ENCODE results near the gene RBP3. TPM values are rescaled to one million over a fixed set of nuclear protein-coding genes. Genes with fewer than 3 reads are reported as not detected.

The RBP3 gene
- polyA plus RNA-seq, 1 donor from 2014 or later, result not detected

DNA sequence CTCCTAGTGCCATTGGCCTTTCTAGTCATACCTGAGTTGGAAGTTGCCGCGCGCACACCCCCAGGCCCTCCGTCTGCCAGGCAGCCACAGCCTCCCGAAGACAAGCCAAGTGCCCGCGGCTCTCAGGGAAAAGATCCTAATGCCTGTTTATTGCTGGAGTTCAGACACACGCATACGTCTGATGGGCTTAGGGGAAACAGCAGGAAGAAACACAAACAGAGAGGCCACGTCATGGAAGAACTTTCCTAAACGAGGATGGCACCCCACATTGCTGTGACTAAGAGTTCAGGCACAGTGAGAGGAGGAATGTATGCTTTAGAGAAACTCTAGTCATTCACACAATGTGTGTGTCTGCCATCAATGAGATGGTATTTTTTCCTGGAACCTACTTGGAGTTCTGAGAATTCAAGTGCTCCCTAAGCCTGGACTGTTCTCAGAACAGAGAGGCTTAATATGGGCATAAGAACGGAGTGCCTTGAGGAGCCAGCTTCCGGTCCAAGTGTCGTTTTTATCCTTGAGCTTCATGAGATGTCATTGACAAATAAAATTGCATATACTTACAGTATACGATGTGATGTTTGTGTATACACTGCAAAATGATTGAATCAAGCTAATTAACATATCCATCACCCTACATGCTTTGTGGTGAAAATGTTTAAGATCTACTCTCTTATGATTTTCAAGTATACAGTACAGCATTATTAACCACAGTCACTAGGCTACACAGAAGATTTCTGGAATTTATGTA lies 11.6 kb upstream of the RBP3 start:
- Histone ChIP-seq H3K9me3 (ENCODE audit: low read length) (no peaks in the 10 kb centered on the region), H3K9me2 (ENCODE audit: insufficient read depth, low read length) (no peaks in the 10 kb centered on the region), H3K27me3 (ENCODE audit: insufficient read depth, low read depth, low read length) (no peaks in the 10 kb centered on the region), H3K9ac (ENCODE audit: low read length) (no peak overlapping the region), H3K79me2 (replicated peaks; ENCODE audit: insufficient read depth, low read length) (no peaks in the 10 kb centered on the region), H4K20me1 (ENCODE audit: insufficient read depth) (no peaks in the 10 kb centered on the region), H3K36me3 (ENCODE audit: insufficient read depth, low read length) (no peaks in the 10 kb centered on the region), H3K4me2 (ENCODE audit: low read length) (no peak overlapping the region), H3K4me3 (ENCODE audit: low read length) (no peak overlapping the region), H2AFZ (ENCODE audit: low read depth, low read length) (no peak overlapping the region), H3F3A (ENCODE audit: insufficient read depth, low read length, poor library complexity, severe bottlenecking) (no peaks in the 10 kb centered on the region), H3K27ac (ENCODE audit: low read length) (no peak overlapping the region)
- TF ChIP-seq CTCF (IDR thresholded peaks at IDR 0.05; ENCODE audit: poor library complexity, severe bottlenecking), result no peak
- no peak for TF ChIP-seq TAF1 (IDR thresholded peaks at IDR 0.05; ENCODE audit: low read depth)

DNA sequence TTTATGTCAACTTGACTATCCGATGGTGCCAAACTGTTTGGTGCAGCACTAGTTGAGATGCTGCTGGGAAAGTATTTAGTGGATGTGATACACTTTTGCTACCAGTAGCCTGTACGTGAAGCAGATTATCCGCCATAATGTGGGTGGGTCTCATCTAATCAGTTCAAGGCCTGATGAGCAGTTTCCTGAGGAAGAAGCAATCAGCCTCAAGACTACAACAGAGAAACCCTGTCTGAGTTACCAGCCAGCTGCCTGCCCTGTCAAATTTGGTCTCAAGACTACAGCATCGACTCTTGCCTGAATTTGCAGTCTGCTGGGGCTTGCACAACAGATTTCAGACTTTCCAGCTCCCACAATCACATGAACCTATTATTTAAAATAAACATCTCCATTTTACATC lies 10.9 kb upstream of the RBP3 start:
- no peak overlapping the region for H2AFZ ChIP-seq (ENCODE audit: low read depth, low read length)
- no peak overlapping the region for H3K9ac ChIP-seq (ENCODE audit: low read length)
- no peaks in the 10 kb centered on the region for H3K9me2 ChIP-seq (ENCODE audit: insufficient read depth, low read length)
- H3K4me3 ChIP-seq (ENCODE audit: low read length), result no peak overlapping the region
- no peaks in the 10 kb centered on the region for H3K9me3 ChIP-seq (ENCODE audit: low read length)
- H3K36me3 ChIP-seq (ENCODE audit: insufficient read depth, low read length), result no peaks in the 10 kb centered on the region
- no peak overlapping the region for H3K27ac ChIP-seq (ENCODE audit: low read length)
- no peak for TF ChIP-seq TAF1 (IDR thresholded peaks at IDR 0.05; ENCODE audit: low read depth)
- no peak for TF ChIP-seq SMC3 (conservative IDR thresholded peaks at IDR 0.05; ENCODE audit: poor library complexity)
- TF ChIP-seq, protein P1, sequence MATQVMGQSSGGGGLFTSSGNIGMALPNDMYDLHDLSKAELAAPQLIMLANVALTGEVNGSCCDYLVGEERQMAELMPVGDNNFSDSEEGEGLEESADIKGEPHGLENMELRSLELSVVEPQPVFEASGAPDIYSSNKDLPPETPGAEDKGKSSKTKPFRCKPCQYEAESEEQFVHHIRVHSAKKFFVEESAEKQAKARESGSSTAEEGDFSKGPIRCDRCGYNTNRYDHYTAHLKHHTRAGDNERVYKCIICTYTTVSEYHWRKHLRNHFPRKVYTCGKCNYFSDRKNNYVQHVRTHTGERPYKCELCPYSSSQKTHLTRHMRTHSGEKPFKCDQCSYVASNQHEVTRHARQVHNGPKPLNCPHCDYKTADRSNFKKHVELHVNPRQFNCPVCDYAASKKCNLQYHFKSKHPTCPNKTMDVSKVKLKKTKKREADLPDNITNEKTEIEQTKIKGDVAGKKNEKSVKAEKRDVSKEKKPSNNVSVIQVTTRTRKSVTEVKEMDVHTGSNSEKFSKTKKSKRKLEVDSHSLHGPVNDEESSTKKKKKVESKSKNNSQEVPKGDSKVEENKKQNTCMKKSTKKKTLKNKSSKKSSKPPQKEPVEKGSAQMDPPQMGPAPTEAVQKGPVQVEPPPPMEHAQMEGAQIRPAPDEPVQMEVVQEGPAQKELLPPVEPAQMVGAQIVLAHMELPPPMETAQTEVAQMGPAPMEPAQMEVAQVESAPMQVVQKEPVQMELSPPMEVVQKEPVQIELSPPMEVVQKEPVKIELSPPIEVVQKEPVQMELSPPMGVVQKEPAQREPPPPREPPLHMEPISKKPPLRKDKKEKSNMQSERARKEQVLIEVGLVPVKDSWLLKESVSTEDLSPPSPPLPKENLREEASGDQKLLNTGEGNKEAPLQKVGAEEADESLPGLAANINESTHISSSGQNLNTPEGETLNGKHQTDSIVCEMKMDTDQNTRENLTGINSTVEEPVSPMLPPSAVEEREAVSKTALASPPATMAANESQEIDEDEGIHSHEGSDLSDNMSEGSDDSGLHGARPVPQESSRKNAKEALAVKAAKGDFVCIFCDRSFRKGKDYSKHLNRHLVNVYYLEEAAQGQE (IDR thresholded peaks at IDR 0.05; ENCODE audit: borderline replicate concordance), result no peak
- TF ChIP-seq MXI1 (conservative IDR thresholded peaks at IDR 0.05; ENCODE audit: poor library complexity, severe bottlenecking), result no peak
- no peak for TF ChIP-seq RAD21 (conservative IDR thresholded peaks at IDR 0.05)
- no peak for TF ChIP-seq CTCF (IDR thresholded peaks at IDR 0.05; ENCODE audit: poor library complexity, severe bottlenecking)
- TF ChIP-seq POLR2AphosphoS5 (IDR thresholded peaks at IDR 0.05), result no peak
- no peak for TF ChIP-seq EP300 (conservative IDR thresholded peaks at IDR 0.05; ENCODE audit: poor library complexity, severe bottlenecking)
- no peak for TF ChIP-seq EZH2 (IDR thresholded peaks at IDR 0.05; ENCODE audit: borderline replicate concordance, insufficient read depth, low read length, poor library complexity, severe bottlenecking)
- H3K79me2 ChIP-seq (replicated peaks; ENCODE audit: insufficient read depth, low read length), result no peaks in the 10 kb centered on the region
- H3F3A ChIP-seq (ENCODE audit: insufficient read depth, low read length, poor library complexity, severe bottlenecking), result no peaks in the 10 kb centered on the region
- no peaks in the 10 kb centered on the region for H4K20me1 ChIP-seq (ENCODE audit: insufficient read depth)
- no peaks in the 10 kb centered on the region for H3K27me3 ChIP-seq (ENCODE audit: insufficient read depth, low read depth, low read length)
- H3K4me2 ChIP-seq (ENCODE audit: low read length), result no peak overlapping the region

All from neural cell (in vitro differentiated cells).